ENCODE measurements around the gene SIPA1.

The SIPA1 gene

GRCh38 chr11:65606876-65607613, 30.9 kb upstream of the SIPA1 start:
- Histone ChIP-seq H3K36me3 (replicated peaks) (peaks cover 37% of the 10 kb centered on the region), H3K4me3 (ENCODE audit: low read depth, low read length) (peak overlapping the region; percentile 35), H3K27me3 (replicated peaks) (no peaks in the 10 kb centered on the region), H3K27ac (no peak overlapping the region)
- no peak for TF ChIP-seq CTCF (IDR thresholded peaks at IDR 0.05; ENCODE audit: low read depth, low read length, missing control alignments)
- in situ Hi-C loops (cut with HindIII; ENCODE audit: low pct_ligation_motif_present, low sequenced_read_pairs): no loop called here
- DNase-seq: peak; percentile 91

DNA sequence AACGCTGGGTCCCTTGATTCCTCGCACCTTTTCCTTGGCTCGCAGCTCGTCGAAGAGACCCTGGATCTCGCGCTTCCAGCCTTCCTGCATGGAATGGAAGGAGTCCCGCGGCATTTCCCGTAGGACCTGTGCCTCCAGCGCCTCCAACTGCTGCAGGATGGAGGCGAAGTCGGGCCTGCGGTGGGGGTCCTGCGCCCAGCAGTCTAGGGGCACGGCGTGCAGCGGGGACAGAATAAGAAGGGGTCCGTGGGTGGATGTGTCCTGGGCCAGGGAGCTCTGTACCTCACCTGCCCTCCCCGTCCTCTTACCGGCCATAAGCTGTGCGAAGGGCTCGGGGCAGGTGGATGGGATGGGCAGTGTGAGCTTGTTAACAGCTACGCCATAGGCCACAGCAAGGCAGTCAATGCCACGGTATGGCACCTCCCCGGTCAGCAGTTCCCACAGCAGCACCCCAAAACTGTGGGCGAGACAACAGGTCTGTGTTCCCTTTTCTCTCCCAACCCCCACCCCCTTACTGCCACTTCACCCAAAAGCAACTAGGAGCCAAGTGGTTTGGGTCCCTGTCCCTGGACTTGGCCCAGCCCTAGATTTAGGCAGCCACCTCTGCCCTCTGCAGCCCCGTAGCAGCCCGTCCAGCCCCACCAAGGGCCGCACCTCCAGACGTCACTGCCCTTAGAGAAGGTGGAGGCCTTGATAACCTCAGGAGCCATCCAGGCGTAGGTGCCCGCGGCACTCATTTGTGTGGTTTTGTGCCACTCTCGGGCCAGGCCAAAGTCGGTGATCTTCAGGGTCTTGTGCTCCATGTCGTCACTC, 30.1 kb upstream of the SIPA1 start:
- in situ Hi-C loops (cut with HindIII; ENCODE audit: low pct_ligation_motif_present, low sequenced_read_pairs): no loop called here
- Histone ChIP-seq H3K27me3 (replicated peaks) (no peaks in the 10 kb centered on the region), H3K36me3 (replicated peaks) (peaks cover 37% of the 10 kb centered on the region), H3K27ac (no peak overlapping the region), H3K4me3 (ENCODE audit: low read depth, low read length) (peak overlapping the region; percentile 35)
- DNase-seq: no peak
- no peak for TF ChIP-seq CTCF (IDR thresholded peaks at IDR 0.05; ENCODE audit: low read depth, low read length, missing control alignments)

GRCh38 chr11:65609229-65609628, 28.7 kb upstream of the SIPA1 start:
- no peak overlapping the region for H3K4me3 ChIP-seq (ENCODE audit: low read depth, low read length)
- no peaks in the 10 kb centered on the region for H3K27me3 ChIP-seq (replicated peaks)
- H3K27ac ChIP-seq: no peak overlapping the region
- in situ Hi-C loops (cut with HindIII; ENCODE audit: low pct_ligation_motif_present, low sequenced_read_pairs): no loop called here
- H3K36me3 ChIP-seq (replicated peaks): peaks cover 27% of the 10 kb centered on the region
- DNase-seq: no peak
- no peak for TF ChIP-seq CTCF (IDR thresholded peaks at IDR 0.05; ENCODE audit: low read depth, low read length, missing control alignments)

GRCh38 chr11:65609665-65610064, 28.2 kb upstream of the SIPA1 start:
- Histone ChIP-seq H3K27ac (no peak overlapping the region), H3K4me3 (ENCODE audit: low read depth, low read length) (no peak overlapping the region), H3K36me3 (replicated peaks) (peaks cover 23% of the 10 kb centered on the region), H3K27me3 (replicated peaks) (no peaks in the 10 kb centered on the region)
- TF ChIP-seq CTCF (IDR thresholded peaks at IDR 0.05; ENCODE audit: low read depth, low read length, missing control alignments): no peak
- DNase-seq: no peak
- in situ Hi-C loops (cut with HindIII; ENCODE audit: low pct_ligation_motif_present, low sequenced_read_pairs): no loop called here

- Histone ChIP-seq H3K36me3 (replicated peaks) (peaks cover 15% of the 10 kb centered on the region), H3K4me3 (ENCODE audit: low read depth, low read length) (no peak overlapping the region), H3K27me3 (replicated peaks) (no peaks in the 10 kb centered on the region), H3K27ac (no peak overlapping the region)
- no peak for DNase-seq
- no peak for TF ChIP-seq CTCF (IDR thresholded peaks at IDR 0.05; ENCODE audit: low read depth, low read length, missing control alignments)
- in situ Hi-C loops (cut with HindIII; ENCODE audit: low pct_ligation_motif_present, low sequenced_read_pairs): no loop called here
Measured at GRCh38 chr11:65610404-65610803, 27.5 kb upstream of the SIPA1 start.
